Spleen (tissue), 11 donors: ENCODE results near the gene MICAL3. TPM values are rescaled to one million over a fixed set of nuclear protein-coding genes. Genes with fewer than 3 reads are reported as not detected.

Experiments
- DNase-seq: peaks from one replicate; pipeline ENCODE4 v3.0.0-alpha.2; 2020
- H3K27ac ChIP-seq, 8 donors: fragments of 200-600 bp; sonication (generic) in 7 of 8; 1 replicate in 4 of 8; 2 replicates in 4 of 8; pipeline versions ENCODE4 v1.5.0 to v1.8.0; 2016 to 2021; ENCODE audit warnings: inconsistent platforms in 4 of 8, mild to moderate bottlenecking in 4 of 8, moderate library complexity in 1 of 8
- H3K27me3 ChIP-seq, 7 donors: fragments of 200-600 bp; sonication (generic) in 6 of 7; replicated peaks in 1 of 7; 1 replicate in 4 of 7; 2 replicates in 3 of 7; pipeline versions ENCODE4 v1.5.0 to v1.8.0; 2016 to 2021; ENCODE audit warnings: inconsistent platforms in 3 of 7, mild to moderate bottlenecking in 1 of 7
- H3K36me3 ChIP-seq, 6 donors: fragments of 200-600 bp; sonication (generic) in 5 of 6; 1 replicate in 4 of 6; 2 replicates in 2 of 6; pipeline versions ENCODE4 v1.5.0 to v1.8.0; 2016 to 2021; ENCODE audit warnings: inconsistent platforms in 2 of 6
- H3K4me1 ChIP-seq, 6 donors: fragments of 200-600 bp; sonication (generic) in 5 of 6; 1 replicate in 3 of 6; 2 replicates in 3 of 6; pipeline versions ENCODE4 v1.5.0 to v1.8.0; 2016 to 2021; ENCODE audit warnings: inconsistent platforms in 3 of 6
- H3K4me3 ChIP-seq, 8 donors: fragments of 200-600 bp; sonication (generic) in 7 of 8; 1 replicate in 4 of 8; 2 replicates in 4 of 8; pipeline versions ENCODE4 v1.5.0 to v1.8.0; 2016 to 2021; ENCODE audit warnings: inconsistent platforms in 4 of 8, mild to moderate bottlenecking in 4 of 8, moderate library complexity in 2 of 8
- H3K9me3 ChIP-seq, 8 donors: fragments of 200-600 bp; sonication (generic) in 7 of 8; 1 replicate in 4 of 8; 2 replicates in 4 of 8; pipeline versions ENCODE4 v1.5.0 to v1.8.0; 2016 to 2021; ENCODE audit warnings: inconsistent platforms in 4 of 8
- POLR2A ChIP-seq, 3 donors: fragments of 450-650 bp; IDR thresholded peaks; one replicate each; pipeline ENCODE4 v1.5.1; 2017; ENCODE audit warnings: antibody characterized with exemption in 3 of 3, mild to moderate bottlenecking in 1 of 3
- POLR2AphosphoS5 ChIP-seq, 3 donors: sonication (generic); formaldehyde crosslinking; IDR thresholded peaks; one replicate each; pipeline ENCODE4 v1.5.1; 2017; ENCODE audit warnings: antibody characterized with exemption in 3 of 3
- WGBS, 5 donors: extraction: QIAGEN DNeasy Blood & Tissue Kit in 3 of 5; methylation state at CpG; one replicate each; pipeline versions ENCODE4 v1.1.5 to v1.1.7; 2013 to 2018; 5-methylcytosine and 5-hydroxymethylcytosine counted together
- intact Hi-C: fragments of 100-400 bp; cut with DNase I; formaldehyde crosslinking; loops from one replicate; pipeline ENCODE4 v1.15.0; 2023; ENCODE audit warnings: low total_unique reads
- polyA plus RNA-seq, 3 donors: library from polyadenylated mRNA; stranded (reverse); fragments of 200-250 nt; gene quantifications; one replicate each; pipeline ENCODE4 v1.2.1, GENCODE V29; 2013
- total RNA-seq, 7 donors: library from RNA; depleted of rRNA in 3 of 7; stranded (reverse); fragments of >200 nt in 3 of 7; fragmentation: NEBNext Ultra II Directional in 4 of 7; extraction: Animal tissue kit (Norgen Biotek cat#: 25700) in 4 of 7; gene quantifications; one replicate each; pipeline versions ENCODE4 v1.1.0 to v1.2.1, GENCODE V29; 2016 to 2021
- TF ChIP-seq, protein P1 (sequence below), 11 experiments: fragments of 200-600 bp in 7 of 11; fragments of 450-650 bp in 4 of 11; sonication (generic) in 4 of 11; IDR thresholded peaks in 8 of 11; conservative IDR thresholded peaks in 3 of 11; 1 replicate in 7 of 11; 2 replicates in 4 of 11; pipeline versions ENCODE4 v1.4.0 to v1.8.0; 2016 to 2021; ENCODE audit warnings: antibody characterized with exemption in 11 of 11, inconsistent platforms in 4 of 11, mild to moderate bottlenecking in 1 of 11
- donor health status: healthy with polysubstance abuse.
- donor health status: DM: no; HTN: no; CAD: no; lungs with moderate emphysema.
- donor health status: DM: no; HTN: no; CAD: no.
- donor health status: Bipolar disorder and iron deficiency.
- donor health status: healthy.
- donor health status: DM: no; HTN: no; CAD: no.
- donor health status: DM: yes; HTN: yes; CAD: no.

The MICAL3 gene
- total and polyA plus RNA-seq, 10 donors, result 2.6 to 133 (median 75.2) TPM

DNA sequence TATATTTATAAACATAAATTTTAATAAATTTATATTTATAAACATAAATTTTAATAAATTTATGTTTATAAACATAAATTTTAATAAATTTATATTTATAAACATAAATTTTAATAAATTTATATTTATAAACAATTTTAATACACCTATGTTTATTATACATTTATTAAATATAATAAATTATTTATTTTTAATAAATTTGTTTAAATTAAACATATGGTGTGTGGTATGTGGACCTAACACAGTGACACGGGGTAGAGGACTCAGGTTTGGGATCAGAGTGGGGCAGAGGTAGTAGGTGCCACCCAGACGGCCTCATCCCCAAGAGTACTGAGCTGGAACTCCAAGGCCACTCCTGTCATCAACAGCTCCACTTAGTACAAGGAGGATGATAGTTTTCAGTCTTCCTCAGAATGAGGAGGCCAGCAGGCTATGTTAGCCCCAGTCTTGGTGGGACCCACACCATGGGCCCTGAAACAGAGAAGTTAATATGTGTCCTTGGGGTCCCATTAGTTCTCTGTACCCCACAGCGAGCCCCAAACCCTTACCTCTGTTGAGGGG lies 203.4 kb downstream of the MICAL3 start:
- Histone ChIP-seq H3K4me3 (no peak overlapping the region), H3K27ac (no peak overlapping the region), H3K36me3 (peaks cover 0 to 94% (median 64%) of the 10 kb centered on the region in 6 donors), H3K27me3 (no peaks in the 10 kb centered on the region), H3K9me3 (no peaks in the 10 kb centered on the region), H3K4me1 (no peaks in the 10 kb centered on the region)
- no peak for DNase-seq
- intact Hi-C loops, result no loop called here
- WGBS, 5 donors, result 90 to 96% (median 91%) methylated on average over 3 of the region's 3 CpGs
- no peak for TF ChIP-seq POLR2A (IDR thresholded peaks at IDR 0.05)
- TF ChIP-seq, protein P1, sequence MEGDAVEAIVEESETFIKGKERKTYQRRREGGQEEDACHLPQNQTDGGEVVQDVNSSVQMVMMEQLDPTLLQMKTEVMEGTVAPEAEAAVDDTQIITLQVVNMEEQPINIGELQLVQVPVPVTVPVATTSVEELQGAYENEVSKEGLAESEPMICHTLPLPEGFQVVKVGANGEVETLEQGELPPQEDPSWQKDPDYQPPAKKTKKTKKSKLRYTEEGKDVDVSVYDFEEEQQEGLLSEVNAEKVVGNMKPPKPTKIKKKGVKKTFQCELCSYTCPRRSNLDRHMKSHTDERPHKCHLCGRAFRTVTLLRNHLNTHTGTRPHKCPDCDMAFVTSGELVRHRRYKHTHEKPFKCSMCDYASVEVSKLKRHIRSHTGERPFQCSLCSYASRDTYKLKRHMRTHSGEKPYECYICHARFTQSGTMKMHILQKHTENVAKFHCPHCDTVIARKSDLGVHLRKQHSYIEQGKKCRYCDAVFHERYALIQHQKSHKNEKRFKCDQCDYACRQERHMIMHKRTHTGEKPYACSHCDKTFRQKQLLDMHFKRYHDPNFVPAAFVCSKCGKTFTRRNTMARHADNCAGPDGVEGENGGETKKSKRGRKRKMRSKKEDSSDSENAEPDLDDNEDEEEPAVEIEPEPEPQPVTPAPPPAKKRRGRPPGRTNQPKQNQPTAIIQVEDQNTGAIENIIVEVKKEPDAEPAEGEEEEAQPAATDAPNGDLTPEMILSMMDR (IDR thresholded peaks at IDR 0.05 in 8 of 11, conservative IDR thresholded peaks at IDR 0.05 in 3 of 11), result no peak

DNA sequence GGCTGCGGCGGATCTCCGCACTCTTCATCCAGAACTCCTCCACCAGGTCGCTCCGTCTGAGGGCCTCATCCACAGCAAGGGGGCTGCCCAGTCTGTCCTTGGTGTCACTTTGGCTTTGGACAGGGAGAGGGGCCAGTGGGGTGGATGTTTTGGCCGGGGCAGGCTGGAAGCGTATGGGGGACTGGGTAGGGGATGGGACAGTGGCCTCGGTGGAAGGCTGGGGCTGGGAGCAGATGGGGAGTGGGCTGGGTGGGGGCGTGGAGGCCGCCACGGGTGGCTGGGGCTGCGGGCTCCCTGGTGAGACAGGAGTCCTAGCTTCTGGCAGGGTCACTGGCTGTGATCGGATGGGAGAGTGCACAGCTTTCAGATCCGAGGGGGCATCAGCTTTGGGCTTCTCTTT lies 205.7 kb downstream of the MICAL3 start:
- intact Hi-C loops, result no loop called here
- H3K27ac ChIP-seq, result no peak overlapping the region
- 91 to 96% (median 95%) methylated on average over 9 to 14 of the region's 14 CpGs for WGBS, 5 donors
- H3K27me3 ChIP-seq, result no peaks in the 10 kb centered on the region
- DNase-seq, result no peak
- H3K4me1 ChIP-seq, result no peaks in the 10 kb centered on the region
- H3K4me3 ChIP-seq, result no peak overlapping the region
- no peaks in the 10 kb centered on the region for H3K9me3 ChIP-seq
- no peak for TF ChIP-seq POLR2A (IDR thresholded peaks at IDR 0.05)
- TF ChIP-seq, protein P1 (IDR thresholded peaks at IDR 0.05 in 8 of 11, conservative IDR thresholded peaks at IDR 0.05 in 3 of 11), result no peak
- no peak for TF ChIP-seq POLR2AphosphoS5 (IDR thresholded peaks at IDR 0.05)
- H3K36me3 ChIP-seq, result peaks cover 0 to 96% (median 65%) of the 10 kb centered on the region in 6 donors

DNA sequence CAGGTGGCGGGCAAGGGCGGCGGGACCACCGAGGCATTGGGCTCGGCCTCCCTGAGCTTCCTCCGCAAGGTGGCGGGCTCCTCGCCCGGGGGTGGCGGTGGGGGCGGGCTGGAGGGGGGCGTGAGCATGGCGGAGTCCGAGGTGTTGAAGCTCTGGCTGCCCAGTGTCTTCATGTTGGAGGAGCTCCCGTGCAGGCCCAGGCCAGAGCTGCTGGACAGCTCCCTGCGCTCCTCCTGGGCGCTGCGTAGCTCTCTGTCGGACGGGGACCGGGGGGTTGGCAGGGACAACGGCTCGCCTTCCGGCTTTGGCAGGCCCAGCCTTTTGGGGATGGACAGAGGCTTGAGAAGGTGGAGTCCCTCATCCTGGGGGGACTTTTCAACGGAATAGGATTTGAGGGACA lies 206.2 kb downstream of the MICAL3 start:
- 91 to 94% (median 94%) methylated on average over 13 to 25 of the region's 25 CpGs for WGBS, 5 donors
- Histone ChIP-seq H3K4me3 (no peak overlapping the region), H3K4me1 (no peaks in the 10 kb centered on the region), H3K9me3 (no peaks in the 10 kb centered on the region), H3K27me3 (no peaks in the 10 kb centered on the region), H3K27ac (no peak overlapping the region), H3K36me3 (peaks cover 0 to 97% (median 68%) of the 10 kb centered on the region in 6 donors)
- DNase-seq, result no peak
- intact Hi-C loops, result no loop called here
- TF ChIP-seq POLR2A (IDR thresholded peaks at IDR 0.05), result no peak
- TF ChIP-seq, protein P1 (IDR thresholded peaks at IDR 0.05 in 8 of 11, conservative IDR thresholded peaks at IDR 0.05 in 3 of 11), result no peak
- TF ChIP-seq POLR2AphosphoS5 (IDR thresholded peaks at IDR 0.05), result no peak

DNA sequence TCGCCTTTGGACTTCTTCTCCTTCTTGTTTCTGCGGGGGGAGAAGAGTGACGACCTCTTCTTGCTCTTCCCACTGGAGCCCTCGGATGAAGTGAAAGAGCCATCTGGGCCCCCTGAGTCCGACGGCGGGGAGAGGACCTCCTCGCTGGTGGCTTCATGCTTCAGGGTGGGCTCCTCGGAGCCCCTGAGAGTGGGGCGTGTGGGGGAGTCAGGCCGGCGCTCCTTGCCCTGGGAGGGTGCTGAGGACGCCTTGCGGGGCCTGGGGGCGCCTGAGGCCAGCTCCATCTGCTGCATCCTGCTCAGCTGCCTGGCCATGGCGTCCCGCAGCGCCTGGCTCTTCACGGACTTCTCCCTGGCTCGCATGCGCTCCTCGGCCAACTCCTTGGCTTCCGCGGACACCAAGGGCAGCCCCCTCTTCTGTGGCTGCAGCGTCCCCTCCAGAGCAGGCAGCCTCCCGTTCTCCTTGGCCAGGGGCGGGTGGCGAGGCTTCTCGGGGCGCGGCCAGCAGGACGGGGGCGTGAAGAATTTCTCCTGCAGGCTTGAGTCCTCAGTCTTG lies 206.8 kb downstream of the MICAL3 start:
- Histone ChIP-seq H3K36me3 (peaks cover 0 to 97% (median 72%) of the 10 kb centered on the region in 6 donors), H3K9me3 (no peaks in the 10 kb centered on the region), H3K4me1 (no peaks in the 10 kb centered on the region), H3K27ac (no peak overlapping the region), H3K4me3 (no peak overlapping the region), H3K27me3 (no peaks in the 10 kb centered on the region)
- WGBS, 5 donors, result 91 to 97% (median 94%) methylated on average over 7 to 33 of the region's 33 CpGs
- intact Hi-C loops, result no loop called here
- DNase-seq, result no peak
- TF ChIP-seq, protein P1 (IDR thresholded peaks at IDR 0.05 in 8 of 11, conservative IDR thresholded peaks at IDR 0.05 in 3 of 11), result no peak
- TF ChIP-seq POLR2A (IDR thresholded peaks at IDR 0.05) (no peak), POLR2AphosphoS5 (IDR thresholded peaks at IDR 0.05) (no peak)
